H9 (cell line): ENCODE results near the gene ANKS1B. TPM values are rescaled to one million over a fixed set of nuclear protein-coding genes. Genes with fewer than 3 reads are reported as not detected.

Experiments
- DNase-seq: peaks from one replicate; pipeline ENCODE4 v3.0.0-alpha.2; 2017
- H2AFZ ChIP-seq: one replicate; pipeline ENCODE4 v1.6.1; 2013; ENCODE audit warnings: mild to moderate bottlenecking, low read length, control low read depth, moderate library complexity
- H2AK5ac ChIP-seq: 2 replicates; pipeline ENCODE4 v1.6.1; 2013; ENCODE audit warnings: low read length, control low read depth, mixed read lengths; ENCODE audit not compliant: insufficient read length
- H2BK120ac ChIP-seq: one replicate; pipeline ENCODE4 v1.6.1; 2013; ENCODE audit warnings: low read depth, mild to moderate bottlenecking, low read length, control low read depth, inconsistent platforms; ENCODE audit not compliant: poor library complexity, severe bottlenecking
- H2BK12ac ChIP-seq: 2 replicates; pipeline ENCODE4 v1.6.1; 2013; ENCODE audit warnings: low read length, control low read depth, mixed read lengths, low read depth; ENCODE audit not compliant: insufficient read length
- H2BK15ac ChIP-seq: 2 replicates; pipeline ENCODE4 v1.6.1; 2013; ENCODE audit warnings: low read depth, low read length, control low read depth
- H2BK20ac ChIP-seq: one replicate; pipeline ENCODE4 v1.6.1; 2013; ENCODE audit warnings: low read depth, mild to moderate bottlenecking, low read length, control low read depth, inconsistent platforms; ENCODE audit not compliant: poor library complexity, severe bottlenecking
- H2BK5ac ChIP-seq: 2 replicates; pipeline ENCODE4 v1.6.1; 2013; ENCODE audit warnings: low read length, control low read depth, mixed read lengths; ENCODE audit not compliant: insufficient read length
- H3K14ac ChIP-seq: 2 replicates; pipeline ENCODE4 v1.6.1; 2013; ENCODE audit warnings: low read length, control low read depth; ENCODE audit not compliant: insufficient read depth
- H3K18ac ChIP-seq: 2 replicates; pipeline ENCODE4 v1.6.1; 2013; ENCODE audit warnings: low read depth, mild to moderate bottlenecking, mixed read lengths, low read length, control low read depth; ENCODE audit not compliant: insufficient read length
- H3K23ac ChIP-seq: 2 replicates; pipeline ENCODE4 v1.6.1; 2013; ENCODE audit warnings: low read length, control low read depth, mixed read lengths, low read depth; ENCODE audit not compliant: insufficient read length
- H3K23me2 ChIP-seq: 2 replicates; pipeline ENCODE4 v1.6.1; 2013; ENCODE audit warnings: low read depth, mild to moderate bottlenecking, mixed read lengths, low read length, control low read depth; ENCODE audit not compliant: insufficient read length, poor library complexity, severe bottlenecking
- H3K27ac ChIP-seq: 2 replicates; pipeline ENCODE4 v1.5.1; 2013; ENCODE audit warnings: low read length, control low read depth, mixed read lengths, low read depth; ENCODE audit not compliant: insufficient read length
- H3K27me3 ChIP-seq: 2 replicates; pipeline ENCODE4 v1.6.1; 2013; ENCODE audit warnings: low read length, control low read depth, inconsistent platforms; ENCODE audit not compliant: insufficient read depth
- H3K4ac ChIP-seq: 2 replicates; pipeline ENCODE4 v1.6.1; 2013; ENCODE audit warnings: low read depth, mild to moderate bottlenecking, control low read depth, inconsistent platforms, low read length, moderate library complexity
- H3K4me1 ChIP-seq: 2 replicates; pipeline ENCODE4 v1.6.1; 2013; ENCODE audit warnings: low read length, control low read depth, inconsistent platforms; ENCODE audit not compliant: insufficient read depth
- H3K4me2 ChIP-seq: 2 replicates; pipeline ENCODE4 v1.6.1; 2013; ENCODE audit warnings: low read length, control low read depth, mixed read lengths; ENCODE audit not compliant: insufficient read length, insufficient read depth
- H3K56ac ChIP-seq: 2 replicates; pipeline ENCODE4 v1.6.1; 2013; ENCODE audit warnings: low read depth, mild to moderate bottlenecking, mixed read lengths, low read length, control low read depth; ENCODE audit not compliant: insufficient read length
- H3K79me1 ChIP-seq: 2 replicates; pipeline ENCODE4 v1.6.1; 2013; ENCODE audit warnings: low read depth, mild to moderate bottlenecking, moderate library complexity, low read length, control low read depth, inconsistent platforms; ENCODE audit not compliant: insufficient read depth, poor library complexity, severe bottlenecking
- H3K79me2 ChIP-seq: 2 replicates; pipeline ENCODE4 v1.6.1; 2013; ENCODE audit warnings: low read length, control low read depth, inconsistent platforms; ENCODE audit not compliant: insufficient read depth
- H3K9ac ChIP-seq: 2 replicates; pipeline ENCODE4 v1.6.1; 2013; ENCODE audit warnings: low read length, control low read depth, mixed read lengths; ENCODE audit not compliant: insufficient read length; ENCODE audit errors: extremely low read depth
- H3K9me3 ChIP-seq: one replicate; pipeline ENCODE4 v1.6.1; 2013; ENCODE audit warnings: low read depth, low read length, inconsistent platforms; ENCODE audit not compliant: control insufficient read depth
- H3T11ph ChIP-seq: one replicate; pipeline ENCODE4 v1.6.1; 2013; ENCODE audit warnings: mild to moderate bottlenecking, low read length, control low read depth, inconsistent platforms
- H4K20me1 ChIP-seq: one replicate; pipeline ENCODE4 v1.6.1; 2013; ENCODE audit not compliant: control insufficient read depth, insufficient read length, insufficient read depth
- H4K5ac ChIP-seq: 2 replicates; pipeline ENCODE4 v1.6.1; 2013; ENCODE audit warnings: low read depth, mild to moderate bottlenecking, mixed read lengths, low read length, control low read depth; ENCODE audit not compliant: insufficient read length
- H4K8ac ChIP-seq: replicated peaks from 2 replicates; pipeline ENCODE4 v1.6.1; 2013; ENCODE audit warnings: low read length, control low read depth, mixed read lengths, low read depth; ENCODE audit not compliant: insufficient read length
- H4K91ac ChIP-seq: 2 replicates; pipeline ENCODE4 v1.6.1; 2013; ENCODE audit warnings: low read depth, mild to moderate bottlenecking, moderate library complexity, mixed read lengths, low read length, control low read depth; ENCODE audit not compliant: insufficient read length
- H3K27ac Mint-ChIP-seq, 3 experiments: 2 replicates in 2 of 3; 3 replicates in 1 of 3; pipeline ENCODE4 v1.8.0; 2020 to 2021; ENCODE audit warnings: mixed read lengths in 3 of 3, mild to moderate bottlenecking in 1 of 3, moderate library complexity in 1 of 3
- H3K27me3 Mint-ChIP-seq: 2 replicates; pipeline ENCODE4 v1.8.0; 2021; ENCODE audit warnings: low read depth, mild to moderate bottlenecking, moderate library complexity, mixed read lengths
- H3K36me3 Mint-ChIP-seq, 3 experiments: 2 replicates in 2 of 3; 3 replicates in 1 of 3; pipeline ENCODE4 v1.8.0; 2020 to 2021; ENCODE audit warnings: low read depth in 3 of 3, mixed read lengths in 3 of 3; ENCODE audit not compliant: insufficient read depth in 1 of 3
- H3K4me1 Mint-ChIP-seq, 2 experiments: 2 replicates each; pipeline ENCODE4 v1.8.0; 2020; ENCODE audit warnings: mixed read lengths in 2 of 2
- H3K4me3 Mint-ChIP-seq, 2 experiments: 2 replicates in 1 of 2; 3 replicates in 1 of 2; pipeline ENCODE4 v1.8.0; 2020 to 2021; ENCODE audit warnings: mild to moderate bottlenecking in 2 of 2, mixed read lengths in 2 of 2, moderate library complexity in 1 of 2
- H3K9me3 Mint-ChIP-seq, 2 experiments: 2 replicates in 1 of 2; 3 replicates in 1 of 2; pipeline ENCODE4 v1.8.0; 2020; ENCODE audit warnings: mild to moderate bottlenecking in 2 of 2, mixed read lengths in 2 of 2, moderate library complexity in 1 of 2
- CTCF ChIP-seq: fragments of 200-600 bp; sonication (generic); conservative IDR thresholded peaks from 3 replicates; pipeline ENCODE4 v1.8.0; 2021; ENCODE audit warnings: antibody characterized with exemption, mild to moderate bottlenecking
- WGBS: extraction: QIAGEN DNeasy Blood & Tissue Kit; methylation state at CpG from one replicate; pipeline ENCODE4 v1.1.7; 2013; ENCODE audit warnings: missing lambda C conversion rate, low lambda C conversion rate, mixed read lengths; ENCODE audit not compliant: insufficient read length; ENCODE audit errors: extremely low coverage; 5-methylcytosine and 5-hydroxymethylcytosine counted together
- total RNA-seq: library from RNA; stranded (reverse); gene quantifications from 2 replicates; pipeline ENCODE4 v1.2.1, GENCODE V29; 2021

Gene ANKS1B
- total RNA-seq, 1 experiment from 2014 or later = 4.1 TPM

GRCh38 chr12:98725476-98726247 lies 1259.1 kb downstream of the ANKS1B start:
- Mint-ChIP-seq H3K27me3 (no peaks in the 10 kb centered on the region), H3K4me3 (no peak overlapping the region; a peak in 1 of 5 replicates), H3K4me1 (no peaks in the 10 kb centered on the region), H3K27ac (no peak overlapping the region), H3K9me3 (no peaks in the 10 kb centered on the region), H3K36me3 (peaks cover 0 to 23% (median 21%) of the 10 kb centered on the region in 3 experiments; a peak in 5 of 7 replicates)
- H4K5ac ChIP-seq = no peak overlapping the region
- H2BK120ac ChIP-seq = no peak overlapping the region
- no peak overlapping the region for H2BK5ac ChIP-seq
- no peaks in the 10 kb centered on the region for H3K79me1 ChIP-seq
- no peak overlapping the region for H3T11ph ChIP-seq
- no peaks in the 10 kb centered on the region for H3K27me3 ChIP-seq
- H3K18ac ChIP-seq = no peak overlapping the region
- H3K79me2 ChIP-seq = no peaks in the 10 kb centered on the region
- no peak overlapping the region for H3K14ac ChIP-seq
- no peak overlapping the region for H2BK20ac ChIP-seq
- H2BK12ac ChIP-seq = no peak overlapping the region
- H4K91ac ChIP-seq = no peak overlapping the region
- H3K4ac ChIP-seq = no peak overlapping the region
- no peak overlapping the region for H3K9ac ChIP-seq
- H3K23me2 ChIP-seq = no peaks in the 10 kb centered on the region
- no peaks in the 10 kb centered on the region for H4K20me1 ChIP-seq
- no peak overlapping the region for H2BK15ac ChIP-seq
- peak; percentile 59 for DNase-seq
- no peak overlapping the region for H3K23ac ChIP-seq
- no peak overlapping the region for H3K56ac ChIP-seq
- WGBS = no CpG with 5 or more reads among the region's 5 CpGs
- no peak overlapping the region for H2AK5ac ChIP-seq
- H3K4me1 ChIP-seq = no peaks in the 10 kb centered on the region
- H3K4me2 ChIP-seq = no peak overlapping the region
- peak; percentile 76 for TF ChIP-seq CTCF
- no peak overlapping the region for H3K27ac ChIP-seq
- no peak overlapping the region for H2AFZ ChIP-seq
- H3K9me3 ChIP-seq = no peaks in the 10 kb centered on the region
- H4K8ac ChIP-seq = no peak overlapping the region
